Cardiac muscle cell (in vitro differentiated cells and primary cell): ENCODE measurements around the gene TSKU. TPM values are rescaled to one million over a fixed set of nuclear protein-coding genes. Genes with fewer than 3 reads are reported as not detected.

Source experiments
- DNase-seq, 2 donors: peaks; one replicate each; pipeline versions ENCODE4 v3.0.0 to v3.0.0-alpha.2; 2010 to 2017; ENCODE audit warnings: low read depth in 1 of 2, low spot score in 1 of 2
- H3K27ac ChIP-seq: fragments of 200-600 bp; sonication (generic); 2 replicates; pipeline ENCODE4 v1.5.1; 2016
- H3K27me3 ChIP-seq: fragments of 200-600 bp; sonication (generic); 2 replicates; pipeline ENCODE4 v1.6.0; 2016; ENCODE audit warnings: control low read depth
- H3K36me3 ChIP-seq: fragments of 200-600 bp; sonication (generic); 2 replicates; pipeline ENCODE4 v1.5.1; 2016; ENCODE audit warnings: control low read depth
- H3K4me1 ChIP-seq: fragments of 200-600 bp; sonication (generic); 2 replicates; pipeline ENCODE4 v1.8.1; 2017; ENCODE audit warnings: low read depth, mild to moderate bottlenecking, mixed run types
- H3K4me3 ChIP-seq: fragments of 200-600 bp; sonication (generic); 2 replicates; pipeline ENCODE4 v1.5.1; 2016; ENCODE audit warnings: mild to moderate bottlenecking
- H3K9me3 ChIP-seq: fragments of 200-600 bp; sonication (generic); 2 replicates; pipeline ENCODE4 v1.5.1; 2017; ENCODE audit warnings: low read depth, mild to moderate bottlenecking, control low read depth
- polyA plus RNA-seq: library from polyadenylated mRNA; unstranded; fragments of >200 nt; fragmentation: Nextera tagmentation; extraction: Ambion mirVana; gene quantifications from 2 replicates; pipeline ENCODE4 v1.2.1, GENCODE V29; 2016
- total RNA-seq: library from RNA; depleted of rRNA; stranded (reverse); fragments of >200 nt; gene quantifications from 2 replicates; pipeline ENCODE4 v1.2.3, GENCODE V29; 2016
- TF ChIP-seq, protein P1 (sequence below): IDR thresholded peaks from 2 replicates; pipeline ENCODE4 v1.5.1; 2012; ENCODE audit warnings: low read depth, mild to moderate bottlenecking, low read length

TSKU gene
- total and polyA plus RNA-seq, 2 experiments from 2014 or later: 33.4 to 33.6 TPM

DNA sequence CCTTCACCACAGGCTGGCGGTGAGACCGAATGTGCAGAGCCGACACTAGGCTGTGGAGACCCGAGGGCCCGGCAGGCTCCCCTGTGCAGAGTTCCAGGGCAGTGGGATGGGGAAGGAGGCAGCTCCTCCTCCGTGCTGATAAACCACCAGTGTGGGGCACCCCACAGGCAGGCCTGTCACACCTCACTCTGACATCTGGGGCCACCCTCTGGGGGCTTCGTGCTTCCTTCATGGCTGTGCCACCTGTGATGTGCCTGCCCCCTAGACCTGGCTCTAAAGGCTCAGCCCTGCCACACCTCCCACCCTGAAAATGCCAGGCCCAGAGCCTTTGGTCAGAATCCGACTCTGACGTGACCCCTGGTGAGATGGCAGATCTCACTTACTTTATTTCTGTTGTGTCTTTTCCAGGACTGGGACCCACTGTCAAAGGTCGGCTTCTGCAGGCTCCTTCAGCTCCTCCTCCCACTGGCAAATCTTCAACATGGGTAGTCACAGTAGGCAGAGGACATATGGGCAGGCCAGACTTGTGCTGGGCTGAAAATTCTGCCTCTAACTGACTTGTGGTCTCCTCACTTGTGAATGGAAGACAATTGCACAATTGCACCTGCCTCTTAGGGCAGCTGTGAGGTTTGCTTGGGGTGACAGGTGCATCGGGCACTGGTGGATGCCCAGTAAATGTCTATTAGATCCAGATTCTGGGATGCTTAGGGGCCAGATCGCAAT, 46.2 kb upstream of the TSKU start:
- no peak for DNase-seq
- Histone ChIP-seq H3K36me3 (no peaks in the 10 kb centered on the region), H3K27ac (no peak overlapping the region), H3K27me3 (no peaks in the 10 kb centered on the region), H3K9me3 (no peaks in the 10 kb centered on the region), H3K4me3 (no peak overlapping the region), H3K4me1 (peaks cover 28% of the 10 kb centered on the region)
- TF ChIP-seq, protein P1, sequence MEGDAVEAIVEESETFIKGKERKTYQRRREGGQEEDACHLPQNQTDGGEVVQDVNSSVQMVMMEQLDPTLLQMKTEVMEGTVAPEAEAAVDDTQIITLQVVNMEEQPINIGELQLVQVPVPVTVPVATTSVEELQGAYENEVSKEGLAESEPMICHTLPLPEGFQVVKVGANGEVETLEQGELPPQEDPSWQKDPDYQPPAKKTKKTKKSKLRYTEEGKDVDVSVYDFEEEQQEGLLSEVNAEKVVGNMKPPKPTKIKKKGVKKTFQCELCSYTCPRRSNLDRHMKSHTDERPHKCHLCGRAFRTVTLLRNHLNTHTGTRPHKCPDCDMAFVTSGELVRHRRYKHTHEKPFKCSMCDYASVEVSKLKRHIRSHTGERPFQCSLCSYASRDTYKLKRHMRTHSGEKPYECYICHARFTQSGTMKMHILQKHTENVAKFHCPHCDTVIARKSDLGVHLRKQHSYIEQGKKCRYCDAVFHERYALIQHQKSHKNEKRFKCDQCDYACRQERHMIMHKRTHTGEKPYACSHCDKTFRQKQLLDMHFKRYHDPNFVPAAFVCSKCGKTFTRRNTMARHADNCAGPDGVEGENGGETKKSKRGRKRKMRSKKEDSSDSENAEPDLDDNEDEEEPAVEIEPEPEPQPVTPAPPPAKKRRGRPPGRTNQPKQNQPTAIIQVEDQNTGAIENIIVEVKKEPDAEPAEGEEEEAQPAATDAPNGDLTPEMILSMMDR: no peak

DNA sequence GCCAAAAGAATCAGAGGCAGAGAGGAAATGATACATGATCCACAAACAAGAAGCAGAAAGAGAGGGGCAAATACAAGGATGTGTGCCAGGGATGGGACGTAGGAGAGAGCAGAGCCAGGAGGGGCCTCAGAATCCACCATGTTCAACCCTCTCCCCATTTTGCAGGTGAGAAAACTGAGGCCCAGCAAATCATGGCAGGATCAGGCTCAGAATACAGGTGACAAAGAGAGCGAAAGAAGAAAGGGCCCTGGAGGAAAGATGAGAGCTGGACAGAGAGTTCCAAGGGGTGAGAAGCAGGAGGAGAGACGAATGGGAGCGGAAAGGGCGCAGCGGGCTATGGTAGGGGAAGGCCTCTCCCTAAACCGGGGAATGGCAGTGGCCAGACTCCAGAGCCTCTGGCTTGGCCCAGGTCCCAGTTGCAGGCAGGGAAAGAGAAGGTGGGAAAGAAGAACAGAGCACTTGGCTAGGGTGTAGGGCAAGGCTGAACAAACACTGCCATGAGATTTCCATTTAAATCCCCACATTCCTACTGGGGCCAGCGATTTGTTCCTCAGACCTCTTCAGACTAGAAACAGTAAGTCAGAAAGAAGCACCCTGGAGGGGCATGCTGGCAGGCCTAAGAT, 44.4 kb upstream of the TSKU start:
- Histone ChIP-seq H3K4me3 (no peak overlapping the region), H3K27ac (no peak overlapping the region), H3K27me3 (no peaks in the 10 kb centered on the region), H3K36me3 (no peaks in the 10 kb centered on the region), H3K4me1 (peaks cover 28% of the 10 kb centered on the region), H3K9me3 (no peaks in the 10 kb centered on the region)
- TF ChIP-seq, protein P1: no peak
- no peak for DNase-seq

DNA sequence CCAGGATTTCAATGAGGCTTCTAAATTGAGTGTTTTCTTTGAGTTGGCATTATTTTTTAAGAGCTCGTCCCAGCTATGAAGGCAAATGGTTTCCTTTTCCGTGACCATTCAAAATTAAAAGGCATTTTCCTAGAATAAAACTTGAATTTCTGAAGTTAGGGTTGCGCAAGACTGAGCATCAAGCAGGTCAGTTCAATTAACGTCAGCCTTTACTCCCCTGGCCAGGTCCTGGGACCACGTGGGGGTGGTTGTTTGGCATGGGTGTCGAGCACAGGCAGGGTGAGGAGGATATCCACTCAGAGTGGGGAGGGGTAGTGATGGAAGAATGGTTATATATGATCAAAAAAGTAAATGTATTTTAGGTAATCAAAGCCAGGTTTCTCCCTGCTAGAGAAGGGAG, 43.4 kb upstream of the TSKU start:
- TF ChIP-seq, protein P1: no peak
- Histone ChIP-seq H3K4me1 (peaks cover 21% of the 10 kb centered on the region), H3K27ac (no peak overlapping the region), H3K27me3 (no peaks in the 10 kb centered on the region), H3K9me3 (no peaks in the 10 kb centered on the region), H3K4me3 (no peak overlapping the region), H3K36me3 (no peaks in the 10 kb centered on the region)
- DNase-seq: no peak

DNA sequence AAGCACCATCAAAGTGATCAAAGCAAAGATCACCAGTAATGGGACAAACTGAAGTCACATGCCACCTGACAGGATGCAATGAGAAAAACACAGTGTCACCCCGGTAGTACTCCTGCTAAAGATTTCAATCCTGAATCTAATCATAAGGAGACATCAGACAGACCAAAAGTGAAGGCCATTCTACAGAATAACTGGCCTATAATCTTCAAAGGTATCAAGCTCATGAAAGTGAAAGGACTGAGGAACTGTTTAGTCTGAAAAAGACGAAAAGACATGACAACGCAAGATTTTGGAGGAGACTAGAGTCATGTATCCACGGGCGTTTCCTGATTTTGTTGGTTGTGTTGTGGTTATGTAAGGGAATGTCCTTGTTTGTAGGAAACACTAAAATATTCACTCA, 42.4 kb upstream of the TSKU start:
- Histone ChIP-seq H3K9me3 (no peaks in the 10 kb centered on the region), H3K36me3 (no peaks in the 10 kb centered on the region), H3K27me3 (no peaks in the 10 kb centered on the region), H3K27ac (no peak overlapping the region), H3K4me1 (peaks cover 13% of the 10 kb centered on the region), H3K4me3 (no peak overlapping the region)
- no peak for DNase-seq
- TF ChIP-seq, protein P1: no peak

DNA sequence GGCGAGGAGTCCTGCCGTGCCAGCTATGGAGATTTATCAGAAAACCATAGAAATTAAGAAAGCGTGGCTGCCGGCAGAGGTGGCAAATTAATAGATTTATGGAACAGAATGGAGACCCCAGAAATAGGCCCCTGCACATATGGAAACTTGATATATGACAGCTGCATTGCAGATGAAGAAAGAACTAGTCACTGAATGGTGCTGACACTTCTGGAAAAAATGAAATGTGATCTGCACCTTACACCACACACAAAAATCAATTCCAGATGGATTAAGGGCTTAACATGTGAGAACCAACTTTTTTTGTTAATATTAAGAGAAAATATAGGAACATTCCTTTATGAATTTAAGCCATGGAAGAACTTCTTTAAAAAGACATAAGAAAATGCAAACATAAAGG, 40.3 kb upstream of the TSKU start:
- DNase-seq: no peak
- no peak overlapping the region for H3K27ac ChIP-seq
- H3K4me3 ChIP-seq: no peak overlapping the region
- no peaks in the 10 kb centered on the region for H3K27me3 ChIP-seq
- TF ChIP-seq, protein P1: no peak
- no peaks in the 10 kb centered on the region for H3K36me3 ChIP-seq
- H3K9me3 ChIP-seq: no peaks in the 10 kb centered on the region
- H3K4me1 ChIP-seq: no peaks in the 10 kb centered on the region
